HG03196 (cell line): ENCODE results near the gene CMIP.

ENCODE experiments used
- ATAC-seq: cut with Tn5 transposase; IDR thresholded peaks from one replicate; pipeline ENCODE4 v1.9.1; 2021; ENCODE audit not compliant: unreplicated experiment

Gene CMIP

GRCh38 chr16:81446907-81447268 lies 2.3 kb downstream of the CMIP start:
- no peak for ATAC-seq

- no peak for ATAC-seq
Measured at GRCh38 chr16:81447383-81448101, 2.9 kb downstream of the CMIP start.

- ATAC-seq, result no peak
Measured at GRCh38 chr16:81448154-81449131, 3.8 kb downstream of the CMIP start.

- ATAC-seq, result no peak
Measured at GRCh38 chr16:81449241-81449640, 4.6 kb downstream of the CMIP start.

- no peak for ATAC-seq
Measured at GRCh38 chr16:81449899-81450608, 5.4 kb downstream of the CMIP start.

- no peak for ATAC-seq
Measured at GRCh38 chr16:81450783-81451491, 6.3 kb downstream of the CMIP start.

- no peak for ATAC-seq
Measured at GRCh38 chr16:81451753-81452680, 7.4 kb downstream of the CMIP start.

GRCh38 chr16:81453091-81453728 lies 8.6 kb downstream of the CMIP start:
- ATAC-seq, result no peak

GRCh38 chr16:81454044-81454443 lies 9.4 kb downstream of the CMIP start:
- no peak for ATAC-seq

GRCh38 chr16:81455006-81455405 lies 10.4 kb downstream of the CMIP start:
- no peak for ATAC-seq

- ATAC-seq, result no peak
Measured at GRCh38 chr16:81455720-81456494, 11.3 kb downstream of the CMIP start.

GRCh38 chr16:81456523-81457325 lies 12.1 kb downstream of the CMIP start:
- no peak for ATAC-seq

GRCh38 chr16:81457326-81458133 lies 12.9 kb downstream of the CMIP start:
- ATAC-seq, result no peak

GRCh38 chr16:81458149-81458669 lies 13.6 kb downstream of the CMIP start:
- ATAC-seq, result no peak

GRCh38 chr16:81458827-81459598 lies 14.4 kb downstream of the CMIP start:
- ATAC-seq, result no peak

GRCh38 chr16:81460075-81460474 lies 15.5 kb downstream of the CMIP start:
- no peak for ATAC-seq
